ENCODE results near the gene ACP1.

Gene ACP1

DNA sequence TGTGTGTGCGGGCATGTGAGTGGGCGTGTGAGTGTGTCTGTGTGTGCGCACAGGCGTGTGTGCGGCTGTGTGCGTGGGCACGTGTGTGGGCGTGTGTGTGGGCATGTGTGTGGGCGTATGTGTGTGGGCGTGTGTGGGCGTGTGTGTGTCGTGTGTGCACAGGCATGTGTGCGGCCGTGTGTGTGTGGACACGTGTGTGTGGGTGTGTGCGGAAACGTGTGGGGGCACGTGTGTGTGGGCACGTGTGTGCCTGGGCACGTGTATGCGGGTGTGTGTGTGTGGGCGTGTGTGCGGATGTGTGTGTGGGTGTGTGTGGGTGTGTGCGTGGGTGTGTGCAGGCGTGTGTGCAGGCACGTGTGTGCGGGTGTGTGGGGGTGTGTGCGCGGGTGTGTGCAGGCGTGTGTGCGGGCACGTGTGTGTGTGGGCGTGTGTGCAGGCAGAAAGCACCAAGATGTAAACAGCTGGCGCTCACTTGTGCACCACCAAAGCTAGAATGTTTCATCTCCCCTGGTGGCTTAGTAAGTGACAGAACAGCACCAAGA, 54.4 kb downstream of the ACP1 start:
- Histone ChIP-seq H3K36me3 (no peaks in the 10 kb centered on the region), H3K4me2 (no peak overlapping the region), H3K9me3 (no peaks in the 10 kb centered on the region), H3K4me1 (peaks cover 16% of the 10 kb centered on the region), H3K4me3 (no peak overlapping the region), H3K9ac (no peak overlapping the region), H4K20me1 (no peaks in the 10 kb centered on the region), H3K27me3 (no peaks in the 10 kb centered on the region), H3K27ac (no peak overlapping the region)
- no peak for TF ChIP-seq Cebpa-rat (IDR thresholded peaks at IDR 0.05)

GRCh38 chr2:320561-320960, 55.8 kb downstream of the ACP1 start:
- no peak overlapping the region for H3K4me2 ChIP-seq
- H3K4me1 ChIP-seq = peaks cover 16% of the 10 kb centered on the region
- no peak overlapping the region for H3K27ac ChIP-seq
- H3K4me3 ChIP-seq = no peak overlapping the region
- H4K20me1 ChIP-seq = no peaks in the 10 kb centered on the region
- no peaks in the 10 kb centered on the region for H3K9me3 ChIP-seq
- H3K27me3 ChIP-seq = no peaks in the 10 kb centered on the region
- TF ChIP-seq Cebpa-rat (IDR thresholded peaks at IDR 0.05) = no peak
- H3K9ac ChIP-seq = no peak overlapping the region
- no peaks in the 10 kb centered on the region for H3K36me3 ChIP-seq

GRCh38 chr2:322326-322725, 57.6 kb downstream of the ACP1 start:
- Histone ChIP-seq H3K9ac (no peak overlapping the region), H3K4me1 (peaks cover 16% of the 10 kb centered on the region)

DNA sequence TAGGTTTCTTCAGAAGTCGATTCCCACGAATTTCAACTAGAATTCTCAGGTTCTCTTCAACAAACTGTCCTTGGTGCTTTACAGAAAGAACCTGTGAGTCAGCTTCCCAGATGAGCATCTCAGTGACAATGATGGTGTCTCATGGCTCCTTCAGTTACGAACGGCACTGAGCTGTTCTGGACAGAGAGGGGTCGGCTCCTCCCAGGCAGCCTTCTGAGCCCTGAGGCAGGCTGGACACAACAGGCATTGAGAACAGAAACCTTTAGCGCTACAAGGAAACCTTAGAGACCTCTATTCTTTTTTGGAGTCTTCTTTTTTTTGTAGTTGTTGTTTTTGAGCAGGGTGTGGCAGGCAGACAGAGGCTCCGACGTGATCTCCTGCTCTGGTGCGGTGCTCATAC, 58.3 kb downstream of the ACP1 start:
- H3K4me1 ChIP-seq = peaks cover 13% of the 10 kb centered on the region
- no peak overlapping the region for H3K4me3 ChIP-seq
- no peak for TF ChIP-seq Cebpa-rat (IDR thresholded peaks at IDR 0.05)
- H3K36me3 ChIP-seq = no peaks in the 10 kb centered on the region
- peaks cover 8% of the 10 kb centered on the region for H3K9me3 ChIP-seq
- H3K27ac ChIP-seq = no peak overlapping the region
- no peak overlapping the region for H3K4me2 ChIP-seq
- H3K27me3 ChIP-seq = no peaks in the 10 kb centered on the region
- H3K9ac ChIP-seq = no peak overlapping the region
- no peaks in the 10 kb centered on the region for H4K20me1 ChIP-seq

More at GRCh38 chr2:322326-322725, 57.6 kb downstream of the ACP1 start:
- Histone ChIP-seq H3K36me3 (no peaks in the 10 kb centered on the region), H3K4me3 (no peak overlapping the region), H3K27ac (no peak overlapping the region), H3K9me3 (peaks cover 4% of the 10 kb centered on the region; the same call in 1 of the 2 replicates), H4K20me1 (no peaks in the 10 kb centered on the region), H3K27me3 (no peaks in the 10 kb centered on the region), H3K4me2 (no peak overlapping the region)
- TF ChIP-seq Cebpa-rat (IDR thresholded peaks at IDR 0.05) = no peak

Data from BLaER1 (cell line).